K562 (cell line): ENCODE measurements around the gene PPP1R13B. TPM values are rescaled to one million over a fixed set of nuclear protein-coding genes. Genes with fewer than 3 reads are reported as not detected.

Source experiments
- MEF2D ChIP-seq: conservative IDR thresholded peaks from 2 replicates; pipeline ENCODE4 v1.6.1; 2016; ENCODE audit warnings: low read depth, missing genetic modification characterization, missing compliant biosample characterization
- PATZ1 ChIP-seq: fragments of 250-450 bp; sonication (Bioruptor Pico); IDR thresholded peaks from 2 replicates; pipeline ENCODE4 v1.5.0; 2020; ENCODE audit warnings: mild to moderate bottlenecking, borderline replicate concordance
- PTBP1 ChIP-seq: fragments of 200-400 bp; formaldehyde crosslinking; IDR thresholded peaks from 2 replicates; pipeline ENCODE4 v1.6.1; 2017; ENCODE audit warnings: low read depth, low read length
- UBTF ChIP-seq, 2 experiments: IDR thresholded peaks; 2 replicates each; pipeline ENCODE4 v1.6.1; 2012; ENCODE audit warnings: improper control_type of control experiment in 2 of 2, low read depth in 2 of 2, low read length in 2 of 2, borderline replicate concordance in 1 of 2
- VEZF1 ChIP-seq: fragments of 200-800 bp; sonication (Bioruptor generic); IDR thresholded peaks from 2 replicates; pipeline ENCODE4 v1.6.1; 2017; ENCODE audit warnings: missing genetic modification characterization, missing compliant biosample characterization
- ZBTB8A ChIP-seq: fragments of 450-650 bp; IDR thresholded peaks from 2 replicates; pipeline ENCODE4 v1.6.1; 2018; ENCODE audit warnings: mild to moderate bottlenecking, moderate library complexity; ENCODE audit not compliant: partially characterized antibody
- polyA plus RNA-seq, 8 experiments: library from polyadenylated mRNA; depleted of rRNA in 4 of 8; stranded (reverse) in 5 of 8; unstranded in 3 of 8; fragments of >200 nt; fragmentation: Nextera tagmentation in 2 of 8; fragmentation: Illumina TruSeq in 1 of 8; extraction: Ambion mirVana in 2 of 8; extraction: Trizol in 1 of 8; gene quantifications; 2 replicates each; pipeline versions ENCODE4 v1.2.1 to v1.2.3, GENCODE V29; 2011 to 2014; ENCODE audit warnings: inconsistent platforms in 1 of 8, missing spikeins in 1 of 8
- total RNA-seq, 7 experiments: library from RNA; depleted of rRNA in 6 of 7; stranded (reverse); fragments of >200 nt in 6 of 7; fragmentation: Illumina TruSeq in 2 of 7; extraction: Trizol in 2 of 7; gene quantifications; 2 replicates each; pipeline versions ENCODE4 v1.2.1 to v1.2.3, GENCODE V29; 2011 to 2021; ENCODE audit warnings: low replicate concordance in 1 of 7
- TF ChIP-seq, protein P1 (sequence below): fragments of 450-650 bp; conservative IDR thresholded peaks from 2 replicates; pipeline ENCODE4 v1.6.1; 2016; ENCODE audit warnings: missing genetic modification characterization, low read depth, mild to moderate bottlenecking, missing compliant biosample characterization, moderate library complexity

Gene PPP1R13B
- total and polyA plus RNA-seq, 9 of the 15 experiments (the other 6 are each of a cell fraction or from before 2014, with no cell fraction given): 0.03 to 1.7 (median 0.15) TPM

DNA sequence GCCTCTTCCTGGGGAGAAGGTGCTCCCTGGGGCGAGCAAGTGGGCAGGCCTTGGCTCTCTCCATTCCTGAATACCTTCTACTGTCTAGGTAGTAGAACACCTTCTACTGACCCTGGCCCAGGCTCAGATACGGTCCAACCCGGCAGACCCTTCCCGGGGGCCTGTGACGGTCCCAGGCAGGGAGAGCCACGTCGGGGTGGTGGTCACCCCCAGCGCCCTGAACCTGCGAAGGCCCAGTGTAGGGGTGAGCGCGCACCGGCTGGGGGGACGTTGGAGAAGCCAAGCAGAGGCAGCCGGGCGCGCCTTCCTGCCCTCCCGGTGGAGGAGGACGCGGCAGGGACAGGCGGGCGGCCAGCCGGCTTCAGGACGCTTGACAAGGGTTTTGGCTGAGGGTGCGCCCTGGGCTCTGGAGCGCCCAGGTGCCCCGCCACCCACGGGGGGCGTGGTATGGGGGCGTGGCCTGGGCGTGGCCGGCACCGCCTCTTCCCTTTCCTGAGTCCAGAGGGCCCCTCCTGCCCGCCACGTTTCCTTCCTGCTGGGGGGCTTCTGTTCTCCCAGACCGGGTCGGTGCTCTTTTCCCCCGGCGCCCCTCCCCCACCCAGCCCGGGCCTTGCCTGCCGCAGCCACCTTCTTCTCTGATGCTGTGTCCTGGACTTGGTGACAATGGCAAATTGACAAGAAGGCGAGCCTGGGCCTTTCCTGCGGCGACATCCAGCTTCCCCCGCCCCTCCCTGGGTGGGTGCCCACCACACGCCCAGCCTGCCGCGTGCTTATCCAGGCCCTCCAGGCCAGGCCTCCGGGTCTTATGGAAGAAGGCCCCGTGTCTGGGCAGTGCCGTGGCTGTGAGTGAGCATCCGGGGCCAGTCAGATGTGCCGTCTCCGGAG lies 24.5 kb upstream of the PPP1R13B start (continued):
- TF ChIP-seq UBTF (IDR thresholded peaks at IDR 0.05; ENCODE audit: borderline replicate concordance in 1 of 2, low read depth in 2 of 2, low read length in 2 of 2) (no peak), ZBTB8A (no peak), PTBP1 (no peak), PATZ1 (no peak), MEF2D (tag) (no peak), VEZF1 (CRISPR knock-in tag) (peak; percentile 21; the same call in 1 of the 2 replicates)
- TF ChIP-seq, protein P1, sequence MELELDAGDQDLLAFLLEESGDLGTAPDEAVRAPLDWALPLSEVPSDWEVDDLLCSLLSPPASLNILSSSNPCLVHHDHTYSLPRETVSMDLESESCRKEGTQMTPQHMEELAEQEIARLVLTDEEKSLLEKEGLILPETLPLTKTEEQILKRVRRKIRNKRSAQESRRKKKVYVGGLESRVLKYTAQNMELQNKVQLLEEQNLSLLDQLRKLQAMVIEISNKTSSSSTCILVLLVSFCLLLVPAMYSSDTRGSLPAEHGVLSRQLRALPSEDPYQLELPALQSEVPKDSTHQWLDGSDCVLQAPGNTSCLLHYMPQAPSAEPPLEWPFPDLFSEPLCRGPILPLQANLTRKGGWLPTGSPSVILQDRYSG (tag): no peak
